Activated T-cell treated with anti-CD3 and anti-CD28 coated beads, Interleukin-2, amount 50 U/mL, for 72 hours (primary cell): ENCODE measurements around the gene CEACAM7. TPM values are rescaled to one million over a fixed set of nuclear protein-coding genes. Genes with fewer than 3 reads are reported as not detected.
A peak's percentile ranks its signal among the peaks of the same experiment; 100 is the strongest.

ENCODE experiments used
- ATAC-seq, 2 donors: fragments of 150-1000 bp; cut with Tn5 transposase; replicated peaks in 1 of 2; 2 replicates each; pipeline ENCODE4 v1.10.0; 2021; ENCODE audit warnings: moderate library complexity in 2 of 2, mild to moderate bottlenecking in 1 of 2
- DNase-seq, 2 donors: peaks; one replicate each; pipeline ENCODE4 v3.0.0; 2021 to 2022; ENCODE audit warnings: mixed read lengths in 1 of 2
- H3K27ac Mint-ChIP-seq: one replicate; pipeline ENCODE4 v1.8.0; 2022; ENCODE audit warnings: mild to moderate bottlenecking, moderate library complexity, mixed read lengths
- H3K27me3 Mint-ChIP-seq: one replicate; pipeline ENCODE4 v1.8.0; 2022; ENCODE audit warnings: low read depth, mixed read lengths
- H3K36me3 Mint-ChIP-seq, 2 donors: one replicate each; pipeline ENCODE4 v1.8.0; 2022; ENCODE audit warnings: mixed read lengths in 2 of 2, mild to moderate bottlenecking in 1 of 2; ENCODE audit not compliant: insufficient read depth in 2 of 2
- H3K4me1 Mint-ChIP-seq: one replicate; pipeline ENCODE4 v1.8.0; 2022; ENCODE audit warnings: low read depth, mixed read lengths
- H3K4me3 Mint-ChIP-seq, 2 donors: one replicate each; pipeline ENCODE4 v1.8.0; 2022; ENCODE audit warnings: mild to moderate bottlenecking in 2 of 2, mixed read lengths in 2 of 2, moderate library complexity in 2 of 2
- H3K9me3 Mint-ChIP-seq, 2 donors: one replicate each; pipeline ENCODE4 v1.8.0; 2022; ENCODE audit warnings: mixed read lengths in 2 of 2
- total RNA-seq, 2 donors: library from RNA; stranded (reverse); gene quantifications; one replicate each; pipeline ENCODE4 v1.2.3, GENCODE V29; 2022

The CEACAM7 gene
- total RNA-seq, 2 donors from 2014 or later: not detected

DNA sequence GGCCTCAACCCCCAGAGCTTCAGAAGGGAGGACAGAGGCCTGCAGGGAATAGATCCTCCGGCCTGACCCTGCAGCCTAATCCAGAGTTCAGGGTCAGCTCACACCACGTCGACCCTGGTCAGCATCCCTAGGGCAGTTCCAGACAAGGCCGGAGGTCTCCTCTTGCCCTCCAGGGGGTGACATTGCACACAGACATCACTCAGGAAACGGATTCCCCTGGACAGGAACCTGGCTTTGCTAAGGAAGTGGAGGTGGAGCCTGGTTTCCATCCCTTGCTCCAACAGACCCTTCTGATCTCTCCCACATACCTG, 19.4 kb upstream of the CEACAM7 start:
- Mint-ChIP-seq H3K4me1 (peaks cover 7% of the 10 kb centered on the region), H3K36me3 (no peaks in the 10 kb centered on the region), H3K4me3 (peak overlapping the region in 1 of 2 donors; percentile 6), H3K27me3 (peaks cover 53% of the 10 kb centered on the region), H3K9me3 (no peaks in the 10 kb centered on the region), H3K27ac (no peak overlapping the region)
- no peak for ATAC-seq
- DNase-seq: no peak

DNA sequence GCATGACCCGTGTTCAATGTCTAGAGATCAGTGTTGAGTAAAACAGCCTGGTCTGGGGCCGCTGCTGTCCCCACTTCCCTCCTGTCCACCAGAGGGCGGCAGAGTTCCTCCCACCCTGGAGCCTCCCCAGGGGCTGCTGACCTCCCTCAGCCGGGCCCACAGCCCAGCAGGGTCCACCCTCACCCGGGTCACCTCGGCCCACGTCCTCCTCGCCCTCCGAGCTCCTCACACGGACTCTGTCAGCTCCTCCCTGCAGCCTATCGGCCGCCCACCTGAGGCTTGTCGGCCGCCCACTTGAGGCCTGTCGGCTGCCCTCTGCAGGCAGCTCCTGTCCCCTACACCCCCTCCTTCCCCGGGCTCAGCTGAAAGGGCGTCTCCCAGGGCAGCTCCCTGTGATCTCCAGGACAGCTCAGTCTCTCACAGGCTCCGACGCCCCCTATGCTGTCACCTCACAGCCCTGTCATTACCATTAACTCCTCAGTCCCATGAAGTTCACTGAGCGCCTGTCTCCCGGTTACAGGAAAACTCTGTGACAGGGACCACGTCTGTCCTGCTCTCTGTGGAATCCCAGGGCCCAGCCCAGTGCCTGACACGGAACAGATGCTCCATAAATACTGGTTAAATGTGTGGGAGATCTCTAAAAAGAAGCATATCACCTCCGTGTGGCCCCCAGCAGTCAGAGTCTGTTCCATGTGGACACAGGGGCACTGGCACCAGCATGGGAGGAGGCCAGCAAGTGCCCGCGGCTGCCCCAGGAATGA, 18.9 kb upstream of the CEACAM7 start:
- H3K9me3 Mint-ChIP-seq: no peaks in the 10 kb centered on the region
- no peak overlapping the region for H3K27ac Mint-ChIP-seq
- H3K4me3 Mint-ChIP-seq: peak overlapping the region; percentile 55 to 69
- H3K36me3 Mint-ChIP-seq: no peaks in the 10 kb centered on the region
- peak; percentile 73 to 79 for DNase-seq
- H3K4me1 Mint-ChIP-seq: peaks cover 7% of the 10 kb centered on the region
- peaks cover 48% of the 10 kb centered on the region for H3K27me3 Mint-ChIP-seq
- ATAC-seq: peak; percentile 91

DNA sequence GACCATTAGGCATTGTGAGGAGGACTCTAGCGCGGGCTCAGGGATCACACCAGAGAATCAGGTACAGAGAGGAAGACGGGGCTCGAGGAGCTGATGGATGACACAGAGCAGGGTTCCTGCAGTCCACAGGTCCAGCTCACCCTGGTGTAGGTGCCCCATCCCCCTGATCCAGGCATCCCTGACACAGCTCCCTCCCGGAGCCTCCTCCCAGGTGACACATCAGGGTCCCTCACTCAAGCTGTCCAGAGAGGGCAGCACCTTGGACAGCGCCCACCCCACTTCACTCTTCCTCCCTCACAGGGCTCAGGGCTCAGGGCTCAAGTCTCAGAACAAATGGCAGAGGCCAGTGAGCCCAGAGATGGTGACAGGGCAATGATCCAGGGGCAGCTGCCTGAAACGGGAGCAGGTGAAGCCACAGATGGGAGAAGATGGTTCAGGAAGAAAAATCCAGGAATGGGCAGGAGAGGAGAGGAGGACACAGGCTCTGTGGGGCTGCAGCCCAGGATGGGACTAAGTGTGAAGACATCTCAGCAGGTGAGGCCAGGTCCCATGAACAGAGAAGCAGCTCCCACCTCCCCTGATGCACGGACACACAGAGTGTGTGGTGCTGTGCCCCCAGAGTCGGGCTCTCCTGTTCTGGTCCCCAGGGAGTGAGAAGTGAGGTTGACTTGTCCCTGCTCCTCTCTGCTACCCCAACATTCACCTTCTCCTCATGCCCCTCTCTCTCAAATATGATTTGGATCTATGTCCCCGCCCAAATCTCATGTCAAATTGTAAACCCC, 17.5 kb upstream of the CEACAM7 start:
- Mint-ChIP-seq H3K36me3 (no peaks in the 10 kb centered on the region), H3K4me1 (peaks cover 7% of the 10 kb centered on the region), H3K27me3 (peaks cover 44% of the 10 kb centered on the region), H3K4me3 (no peak overlapping the region), H3K9me3 (no peaks in the 10 kb centered on the region), H3K27ac (no peak overlapping the region)
- DNase-seq: peak; percentile 25 to 30
- ATAC-seq: no peak

DNA sequence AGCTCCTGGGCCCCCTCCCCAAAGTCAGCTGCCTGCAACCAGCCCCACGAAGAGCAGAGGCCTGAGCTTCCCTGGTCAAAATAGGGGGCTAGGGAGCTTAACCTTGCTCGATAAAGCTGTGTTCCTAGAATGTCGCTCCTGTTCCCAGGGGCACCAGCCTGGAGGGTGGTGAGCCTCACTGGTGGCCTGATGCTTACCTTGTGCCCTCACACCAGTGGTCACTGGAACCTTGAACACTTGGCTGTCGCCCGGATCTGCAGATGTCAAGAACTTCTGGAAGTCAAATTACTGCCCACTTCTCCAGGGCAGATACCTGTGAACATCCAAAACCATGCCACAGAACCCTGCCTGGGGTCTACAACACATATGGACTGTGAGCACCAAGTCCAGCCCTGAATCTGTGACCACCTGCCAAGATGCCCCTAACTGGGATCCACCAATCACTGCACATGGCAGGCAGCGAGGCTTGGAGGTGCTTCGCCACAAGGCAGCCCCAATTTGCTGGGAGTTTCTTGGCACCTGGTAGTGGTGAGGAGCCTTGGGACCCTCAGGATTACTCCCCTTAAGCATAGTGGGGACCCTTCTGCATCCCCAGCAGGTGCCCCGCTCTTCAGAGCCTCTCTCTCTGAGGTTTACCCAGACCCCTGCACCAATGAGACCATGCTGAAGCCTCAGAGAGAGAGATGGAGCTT, 15.7 kb upstream of the CEACAM7 start:
- H3K27ac Mint-ChIP-seq: no peak overlapping the region
- DNase-seq (no peak), ATAC-seq (no peak)
- peaks cover 38% of the 10 kb centered on the region for H3K27me3 Mint-ChIP-seq
- peaks cover 7% of the 10 kb centered on the region for H3K4me1 Mint-ChIP-seq
- no peak overlapping the region for H3K4me3 Mint-ChIP-seq
- H3K9me3 Mint-ChIP-seq: no peaks in the 10 kb centered on the region
- H3K36me3 Mint-ChIP-seq: no peaks in the 10 kb centered on the region

DNA sequence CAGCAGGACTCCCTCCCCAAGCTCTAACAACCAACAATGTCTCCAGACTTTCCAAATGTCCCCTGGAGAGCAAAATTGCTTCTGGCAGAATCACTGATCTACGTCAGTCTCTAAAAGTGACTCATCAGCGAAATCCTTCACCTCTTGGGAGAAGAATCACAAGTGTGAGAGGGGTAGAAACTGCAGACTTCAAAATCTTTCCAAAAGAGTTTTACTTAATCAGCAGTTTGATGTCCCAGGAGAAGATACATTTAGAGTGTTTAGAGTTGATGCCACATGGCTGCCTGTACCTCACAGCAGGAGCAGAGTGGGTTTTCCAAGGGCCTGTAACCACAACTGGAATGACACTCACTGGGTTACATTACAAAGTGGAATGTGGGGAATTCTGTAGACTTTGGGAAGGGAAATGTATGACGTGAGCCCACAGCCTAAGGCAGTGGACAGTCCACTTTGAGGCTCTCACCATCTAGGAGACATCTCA, 14.1 kb upstream of the CEACAM7 start:
- no peak overlapping the region for H3K27ac Mint-ChIP-seq
- H3K36me3 Mint-ChIP-seq: no peaks in the 10 kb centered on the region
- DNase-seq: no peak
- H3K9me3 Mint-ChIP-seq: no peaks in the 10 kb centered on the region
- H3K27me3 Mint-ChIP-seq: peaks cover 45% of the 10 kb centered on the region
- peaks cover 6% of the 10 kb centered on the region for H3K4me1 Mint-ChIP-seq
- ATAC-seq: no peak
- H3K4me3 Mint-ChIP-seq: no peak overlapping the region

DNA sequence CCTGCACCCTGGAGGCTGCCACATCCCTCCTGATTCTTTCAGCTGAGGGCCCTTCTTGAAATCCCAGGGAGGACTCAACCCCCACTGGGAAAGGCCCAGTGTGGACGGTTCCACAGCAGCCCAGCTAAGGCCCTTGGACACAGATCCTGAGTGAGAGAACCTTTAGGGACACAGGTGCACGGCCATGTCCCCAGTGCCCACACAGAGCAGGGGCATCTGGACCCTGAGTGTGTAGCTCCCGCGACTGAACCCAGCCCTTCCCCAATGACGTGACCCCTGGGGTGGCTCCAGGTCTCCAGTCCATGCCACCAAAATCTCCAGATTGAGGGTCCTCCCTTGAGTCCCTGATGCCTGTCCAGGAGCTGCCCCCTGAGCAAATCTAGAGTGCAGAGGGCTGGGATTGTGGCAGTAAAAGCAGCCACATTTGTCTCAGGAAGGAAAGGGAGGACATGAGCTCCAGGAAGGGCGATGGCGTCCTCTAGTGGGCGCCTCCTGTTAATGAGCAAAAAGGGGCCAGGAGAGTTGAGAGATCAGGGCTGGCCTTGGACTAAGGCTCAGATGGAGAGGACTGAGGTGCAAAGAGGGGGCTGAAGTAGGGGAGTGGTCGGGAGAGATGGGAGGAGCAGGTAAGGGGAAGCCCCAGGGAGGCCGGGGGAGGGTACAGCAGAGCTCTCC, 13.5 kb upstream of the CEACAM7 start:
- Mint-ChIP-seq H3K27ac (no peak overlapping the region), H3K27me3 (peaks cover 48% of the 10 kb centered on the region), H3K4me1 (no peaks in the 10 kb centered on the region), H3K9me3 (no peaks in the 10 kb centered on the region), H3K36me3 (no peaks in the 10 kb centered on the region), H3K4me3 (no peak overlapping the region)
- ATAC-seq (no peak), DNase-seq (peak; percentile 6 to 15)

DNA sequence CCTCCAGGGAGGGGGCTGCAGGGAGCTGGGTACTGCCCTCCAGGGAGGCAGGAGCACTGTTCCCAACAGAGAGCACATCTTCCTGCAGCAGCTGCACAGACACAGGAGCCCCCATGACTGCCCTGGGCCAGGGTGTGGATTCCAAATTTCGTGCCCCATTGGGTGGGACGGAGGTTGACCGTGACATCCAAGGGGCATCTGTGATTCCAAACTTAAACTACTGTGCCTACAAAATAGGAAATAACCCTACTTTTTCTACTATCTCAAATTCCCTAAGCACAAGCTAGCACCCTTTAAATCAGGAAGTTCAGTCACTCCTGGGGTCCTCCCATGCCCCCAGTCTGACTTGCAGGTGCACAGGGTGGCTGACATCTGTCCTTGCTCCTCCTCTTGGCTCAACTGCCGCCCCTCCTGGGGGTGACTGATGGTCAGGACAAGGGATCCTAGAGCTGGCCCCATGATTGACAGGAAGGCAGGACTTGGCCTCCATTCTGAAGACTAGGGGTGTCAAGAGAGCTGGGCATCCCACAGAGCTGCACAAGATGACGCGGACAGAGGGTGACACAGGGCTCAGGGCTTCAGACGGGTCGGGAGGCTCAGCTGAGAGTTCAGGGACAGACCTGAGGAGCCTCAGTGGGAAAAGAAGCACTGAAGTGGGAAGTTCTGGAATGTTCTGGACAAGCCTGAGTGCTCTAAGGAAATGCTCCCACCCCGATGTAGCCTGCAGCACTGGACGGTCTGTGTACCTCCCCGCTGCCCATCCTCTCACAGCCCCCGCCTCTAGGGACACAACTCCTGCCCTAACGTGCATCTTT, 12.5 kb upstream of the CEACAM7 start:
- DNase-seq (no peak), ATAC-seq (no peak)
- H3K27me3 Mint-ChIP-seq: peaks cover 48% of the 10 kb centered on the region
- no peak overlapping the region for H3K27ac Mint-ChIP-seq
- no peaks in the 10 kb centered on the region for H3K4me1 Mint-ChIP-seq
- H3K9me3 Mint-ChIP-seq: no peaks in the 10 kb centered on the region
- H3K4me3 Mint-ChIP-seq: no peak overlapping the region
- no peaks in the 10 kb centered on the region for H3K36me3 Mint-ChIP-seq

DNA sequence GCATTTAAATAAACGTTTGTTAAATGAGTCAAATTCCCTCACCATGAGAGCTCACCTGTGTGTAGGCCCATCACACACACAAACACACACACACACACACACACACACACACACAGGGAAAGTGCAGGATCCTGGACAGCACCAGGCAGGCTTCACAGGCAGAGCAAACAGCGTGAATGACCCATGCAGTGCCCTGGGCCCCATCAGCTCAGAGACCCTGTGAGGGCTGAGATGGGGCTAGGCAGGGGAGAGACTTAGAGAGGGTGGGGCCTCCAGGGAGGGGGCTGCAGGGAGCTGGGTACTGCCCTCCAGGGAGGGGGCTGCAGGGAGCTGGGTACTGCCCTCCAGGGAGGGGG, 11.9 kb upstream of the CEACAM7 start:
- H3K4me3 Mint-ChIP-seq: no peak overlapping the region
- H3K36me3 Mint-ChIP-seq: no peaks in the 10 kb centered on the region
- H3K9me3 Mint-ChIP-seq: no peaks in the 10 kb centered on the region
- H3K27ac Mint-ChIP-seq: no peak overlapping the region
- no peaks in the 10 kb centered on the region for H3K4me1 Mint-ChIP-seq
- H3K27me3 Mint-ChIP-seq: peaks cover 44% of the 10 kb centered on the region
- DNase-seq: no peak
- no peak for ATAC-seq

DNA sequence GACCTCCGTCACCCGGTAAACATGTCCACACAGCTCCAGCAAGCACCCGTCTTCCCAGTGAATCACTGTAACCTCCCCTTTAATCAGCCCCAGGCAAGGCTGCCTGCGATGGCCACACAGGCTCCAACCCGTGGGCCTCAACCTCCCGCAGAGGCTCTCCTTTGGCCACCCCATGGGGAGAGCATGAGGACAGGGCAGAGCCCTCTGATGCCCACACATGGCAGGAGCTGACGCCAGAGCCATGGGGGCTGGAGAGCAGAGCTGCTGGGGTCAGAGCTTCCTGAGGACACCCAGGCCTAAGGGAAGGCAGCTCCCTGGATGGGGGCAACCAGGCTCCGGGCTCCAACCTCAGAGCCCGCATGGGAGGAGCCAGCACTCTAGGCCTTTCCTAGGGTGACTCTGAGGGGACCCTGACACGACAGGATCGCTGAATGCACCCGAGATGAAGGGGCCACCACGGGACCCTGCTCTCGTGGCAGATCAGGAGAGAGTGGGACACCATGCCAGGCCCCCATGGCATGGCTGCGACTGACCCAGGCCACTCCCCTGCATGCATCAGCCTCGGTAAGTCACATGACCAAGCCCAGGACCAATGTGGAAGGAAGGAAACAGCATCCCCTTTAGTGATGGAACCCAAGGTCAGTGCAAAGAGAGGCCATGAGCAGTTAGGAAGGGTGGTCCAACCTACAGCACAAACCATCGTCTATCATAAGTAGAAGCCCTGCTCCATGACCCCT, 11.3 kb upstream of the CEACAM7 start:
- H3K27ac Mint-ChIP-seq: no peak overlapping the region
- no peaks in the 10 kb centered on the region for H3K9me3 Mint-ChIP-seq

DNA sequence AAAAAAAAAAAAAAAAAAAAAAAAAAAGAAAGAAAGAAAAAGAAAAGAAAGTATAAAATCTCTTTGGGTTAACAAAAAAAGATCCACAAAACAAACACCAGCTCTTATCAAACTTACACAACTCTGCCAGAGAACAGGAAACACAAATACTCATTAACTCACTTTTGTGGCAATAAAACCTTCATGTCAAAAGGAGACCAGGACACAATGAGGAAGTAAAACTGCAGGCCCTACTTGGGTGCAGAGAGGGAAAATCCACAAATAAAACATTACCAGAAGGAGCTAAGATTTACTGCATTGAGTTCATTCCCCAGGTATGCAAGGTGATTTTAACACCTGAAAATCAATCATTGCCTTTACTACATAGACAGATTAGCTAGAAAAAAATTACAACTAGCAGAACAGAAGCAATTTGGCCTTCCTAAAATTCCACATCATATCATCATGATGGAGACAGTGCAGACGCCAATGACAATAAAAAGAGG, 10.7 kb upstream of the CEACAM7 start:
- no peak overlapping the region for H3K27ac Mint-ChIP-seq

More for the DNA sequence above, 11.3 kb upstream of the CEACAM7 start:
- Mint-ChIP-seq H3K4me3 (no peak overlapping the region), H3K27me3 (peaks cover 42% of the 10 kb centered on the region), H3K36me3 (no peaks in the 10 kb centered on the region), H3K4me1 (no peaks in the 10 kb centered on the region)
- ATAC-seq (no peak), DNase-seq (no peak)

DNA sequence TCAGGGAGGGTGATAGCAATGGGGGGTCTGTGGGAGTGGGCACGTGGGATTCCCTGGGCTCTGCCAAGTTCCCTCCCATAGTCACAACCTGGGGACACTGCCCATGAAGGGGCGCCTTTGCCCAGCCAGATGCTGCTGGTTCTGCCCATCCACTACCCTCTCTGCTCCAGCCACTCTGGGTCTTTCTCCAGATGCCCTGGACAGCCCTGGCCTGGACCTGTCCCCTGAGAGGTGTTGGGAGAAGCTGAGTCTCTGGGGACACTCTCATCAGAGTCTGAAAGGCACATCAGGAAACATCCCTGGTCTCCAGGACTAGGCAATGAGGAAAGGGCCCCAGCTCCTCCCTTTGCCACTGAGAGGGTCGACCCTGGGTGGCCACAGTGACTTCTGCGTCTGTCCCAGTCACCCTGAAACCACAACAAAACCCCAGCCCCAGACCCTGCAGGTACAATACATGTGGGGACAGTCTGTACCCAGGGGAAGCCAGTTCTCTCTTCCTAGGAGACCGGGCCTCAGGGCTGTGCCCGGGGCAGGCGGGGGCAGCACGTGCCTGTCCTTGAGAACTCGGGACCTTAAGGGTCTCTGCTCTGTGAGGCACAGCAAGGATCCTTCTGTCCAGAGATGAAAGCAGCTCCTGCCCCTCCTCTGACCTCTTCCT, 9.3 kb upstream of the CEACAM7 start:
- no peak overlapping the region for H3K4me3 Mint-ChIP-seq
- DNase-seq (no peak), ATAC-seq (no peak)
- H3K27me3 Mint-ChIP-seq: peaks cover 54% of the 10 kb centered on the region
- H3K9me3 Mint-ChIP-seq: no peaks in the 10 kb centered on the region
- no peak overlapping the region for H3K27ac Mint-ChIP-seq
- H3K36me3 Mint-ChIP-seq: peaks cover 0 to 1% of the 10 kb centered on the region in 2 donors
- no peaks in the 10 kb centered on the region for H3K4me1 Mint-ChIP-seq

More for the DNA sequence above, 10.7 kb upstream of the CEACAM7 start:
- DNase-seq: no peak
- H3K36me3 Mint-ChIP-seq: no peaks in the 10 kb centered on the region
- no peak for ATAC-seq
- no peaks in the 10 kb centered on the region for H3K4me1 Mint-ChIP-seq
- no peak overlapping the region for H3K4me3 Mint-ChIP-seq
- H3K27me3 Mint-ChIP-seq: peaks cover 42% of the 10 kb centered on the region
- H3K9me3 Mint-ChIP-seq: no peaks in the 10 kb centered on the region
